HG02938 (cell line): Measurements from ENCODE around the gene RTKN2.
A peak's percentile ranks its signal among the peaks of the same experiment; 100 is the strongest.
"Not testable (repeated sequence)": the region's sequence is repeated elsewhere in the genome, so short reads cannot be mapped to it uniquely, and the experiment has no call there.

Experiments used
- ATAC-seq: cut with Tn5 transposase; IDR thresholded peaks from one replicate; pipeline ENCODE4 v1.9.1; 2021; ENCODE audit warnings: mild to moderate bottlenecking, moderate library complexity; ENCODE audit not compliant: unreplicated experiment

RTKN2 gene, protein sequence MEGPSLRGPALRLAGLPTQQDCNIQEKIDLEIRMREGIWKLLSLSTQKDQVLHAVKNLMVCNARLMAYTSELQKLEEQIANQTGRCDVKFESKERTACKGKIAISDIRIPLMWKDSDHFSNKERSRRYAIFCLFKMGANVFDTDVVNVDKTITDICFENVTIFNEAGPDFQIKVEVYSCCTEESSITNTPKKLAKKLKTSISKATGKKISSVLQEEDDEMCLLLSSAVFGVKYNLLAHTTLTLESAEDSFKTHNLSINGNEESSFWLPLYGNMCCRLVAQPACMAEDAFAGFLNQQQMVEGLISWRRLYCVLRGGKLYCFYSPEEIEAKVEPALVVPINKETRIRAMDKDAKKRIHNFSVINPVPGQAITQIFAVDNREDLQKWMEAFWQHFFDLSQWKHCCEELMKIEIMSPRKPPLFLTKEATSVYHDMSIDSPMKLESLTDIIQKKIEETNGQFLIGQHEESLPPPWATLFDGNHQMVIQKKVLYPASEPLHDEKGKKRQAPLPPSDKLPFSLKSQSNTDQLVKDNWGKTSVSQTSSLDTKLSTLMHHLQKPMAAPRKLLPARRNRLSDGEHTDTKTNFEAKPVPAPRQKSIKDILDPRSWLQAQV

DNA sequence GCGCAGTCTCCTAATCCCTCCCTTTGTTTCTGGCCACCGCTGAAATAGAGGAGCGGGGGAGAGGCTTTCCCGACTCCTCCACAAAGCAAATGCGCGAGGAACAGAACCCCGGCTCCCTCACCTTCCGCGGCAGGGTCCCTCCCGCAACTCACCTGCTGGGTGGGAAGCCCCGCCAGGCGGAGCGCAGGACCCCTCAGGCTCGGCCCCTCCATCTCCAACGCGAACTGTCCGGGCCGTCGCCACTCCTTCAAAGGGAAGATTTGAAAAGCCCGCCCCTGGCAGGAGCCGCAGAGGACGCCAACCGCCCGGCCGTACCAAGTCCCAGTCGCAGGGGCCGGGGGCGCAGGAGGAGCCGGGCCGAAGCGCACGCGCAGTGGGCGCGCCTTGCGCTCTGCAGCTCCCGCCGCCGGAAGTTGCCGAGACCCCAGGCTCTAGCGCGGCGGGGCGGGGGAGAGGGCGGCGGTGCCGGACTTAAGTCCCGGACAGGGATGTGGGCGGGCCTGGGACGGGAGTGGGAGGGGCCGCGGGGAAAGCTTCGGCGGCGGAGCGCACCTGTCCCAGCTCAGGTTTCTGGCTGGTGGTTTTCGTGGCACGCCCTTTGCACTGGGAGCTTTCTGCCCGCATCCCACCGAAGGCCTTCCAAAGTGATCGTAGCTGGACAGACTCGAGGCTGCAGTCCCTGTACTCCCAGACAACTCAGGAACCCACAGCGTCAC is at the start of gene RTKN2:
Gene RTKN2 (minus strand): TSS at position 446 of the 716 bp plus-strand sequence. CDS start 234 bp downstream, at position 212.
- peak; percentile 59 for ATAC-seq

DNA sequence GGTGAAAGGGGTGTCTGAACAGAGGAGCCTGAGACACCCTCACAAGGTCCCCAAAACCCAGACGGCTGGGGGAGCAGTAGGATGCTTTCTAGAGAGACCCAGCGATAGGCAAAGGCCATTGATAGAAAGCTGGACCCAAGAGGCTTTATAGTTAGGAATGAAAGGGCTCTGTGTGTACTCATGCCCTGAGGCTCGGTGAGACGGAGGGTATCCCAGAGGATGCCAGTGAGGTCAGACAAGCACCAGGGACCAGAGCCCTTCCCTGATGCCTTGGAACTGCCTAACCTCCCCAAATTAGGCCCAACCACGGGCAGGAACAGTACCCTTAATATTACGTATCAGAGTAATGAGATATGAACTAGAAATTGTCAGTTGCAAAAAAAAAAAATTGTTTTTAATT is 48.6 kb upstream of the RTKN2 start:
- no peak for ATAC-seq

DNA sequence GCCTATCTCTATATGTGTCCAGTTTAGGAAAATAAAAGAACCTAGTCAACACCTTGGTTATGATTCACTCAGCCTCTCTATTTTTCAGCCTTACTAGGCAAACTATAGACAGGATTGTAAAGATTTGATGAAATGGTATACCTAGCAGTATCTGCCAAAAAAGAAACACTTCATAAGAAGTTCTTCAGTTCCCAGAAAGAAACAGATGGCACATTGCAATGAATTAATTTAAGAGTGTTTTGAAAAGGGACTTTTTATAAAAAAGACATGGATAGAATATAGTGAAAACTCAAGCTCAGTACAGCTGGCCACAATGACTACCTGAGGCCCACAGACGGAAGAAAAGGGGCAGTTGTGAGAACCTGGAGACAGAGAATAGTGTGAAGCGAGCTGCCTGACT is 40.6 kb upstream of the RTKN2 start:
- ATAC-seq = no peak

DNA sequence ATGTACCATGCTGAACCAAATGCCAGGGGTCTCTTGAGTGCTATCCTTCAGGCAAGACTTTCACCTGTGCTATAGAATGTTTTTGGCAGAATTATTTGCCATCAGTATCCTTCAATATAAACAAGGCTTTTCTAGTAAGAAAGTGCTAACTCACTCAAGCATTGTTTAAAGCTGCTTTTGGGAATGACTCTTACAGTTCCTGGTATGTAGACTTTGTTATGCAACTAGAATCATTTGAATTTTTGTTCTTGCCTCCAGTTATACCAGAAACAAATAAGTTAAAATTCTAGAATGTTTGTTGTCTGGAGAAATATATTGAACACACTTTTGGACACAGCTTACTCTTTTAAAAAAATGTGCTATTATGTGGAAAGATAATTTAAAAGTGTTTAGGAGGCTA is 39.5 kb upstream of the RTKN2 start:
- no peak for ATAC-seq

DNA sequence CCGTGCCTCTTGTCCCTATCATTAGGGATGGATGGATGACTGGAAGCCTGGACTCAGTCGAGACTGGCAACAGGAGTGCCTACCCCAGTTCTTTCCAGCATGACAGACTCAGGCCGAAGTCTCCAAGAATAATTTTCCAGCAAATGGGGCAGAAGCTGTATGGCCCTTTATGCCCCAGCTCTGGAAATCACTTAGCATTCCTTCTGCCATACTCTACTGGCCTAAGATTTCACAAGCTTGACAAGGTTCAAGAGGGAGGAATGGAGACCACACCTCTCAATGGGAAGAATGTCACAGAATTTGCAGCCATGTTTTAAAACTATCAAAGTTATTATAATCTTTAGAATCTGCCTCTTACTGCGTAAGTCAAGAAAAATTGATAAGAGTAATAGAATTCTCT is 39.0 kb upstream of the RTKN2 start:
- ATAC-seq = no peak

DNA sequence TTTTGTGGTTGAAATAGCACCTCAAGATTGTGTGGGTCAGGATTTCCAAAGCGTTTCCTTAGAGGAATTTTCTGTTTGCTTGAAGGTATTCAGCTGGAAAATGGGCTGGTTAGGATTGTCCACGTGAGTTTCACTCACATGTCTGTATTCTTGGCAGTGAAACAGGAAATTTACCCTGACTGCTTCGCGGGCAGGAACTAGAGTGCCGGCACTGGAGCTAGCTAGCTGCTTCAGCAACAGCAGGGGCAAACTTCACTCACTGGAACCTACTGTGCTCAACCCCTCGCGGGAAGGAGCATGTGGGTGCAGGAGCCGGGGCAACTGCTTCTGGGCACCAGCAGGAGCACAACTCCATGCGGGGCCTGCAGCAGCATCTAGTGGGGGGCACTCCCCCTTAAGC is 38.0 kb upstream of the RTKN2 start:
- no peak for ATAC-seq

DNA sequence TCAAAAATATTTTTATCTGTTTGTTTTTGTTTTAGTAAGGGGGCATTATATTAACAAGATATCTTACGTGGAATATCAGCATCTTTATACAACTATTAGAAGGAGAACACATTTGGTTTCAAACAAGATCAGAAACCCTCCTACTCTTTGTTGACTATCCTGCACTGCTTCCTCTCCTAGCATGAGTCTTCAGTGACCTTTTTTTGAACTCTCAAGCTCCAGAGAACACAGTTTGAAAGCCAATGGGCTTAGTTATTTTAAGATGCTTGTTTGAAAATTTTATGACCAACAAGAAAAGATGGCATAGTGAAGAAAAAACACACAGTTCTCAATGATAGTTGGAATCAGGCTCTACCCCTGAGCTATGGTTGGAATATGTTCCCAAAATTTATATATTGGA is 37.2 kb upstream of the RTKN2 start:
- ATAC-seq = no peak

DNA sequence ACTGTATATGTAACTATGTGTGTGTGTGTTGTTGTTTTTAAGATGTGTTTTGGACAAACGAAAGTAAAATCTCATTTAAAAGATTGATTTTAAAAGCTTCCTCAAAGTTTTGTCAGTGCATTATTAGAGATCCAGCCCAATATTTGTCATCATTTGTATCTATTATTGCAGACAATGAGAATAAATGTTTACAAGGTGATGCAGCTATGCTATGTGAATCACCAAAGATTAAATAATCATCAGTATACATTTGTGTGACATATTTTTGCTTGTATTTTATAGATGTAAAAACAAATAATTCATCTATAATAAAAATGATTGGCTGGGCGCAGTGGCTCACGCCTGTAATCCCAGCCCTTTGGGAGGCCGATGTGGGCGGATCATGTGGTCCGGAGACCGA is 35.3 kb upstream of the RTKN2 start:
- no peak for ATAC-seq

DNA sequence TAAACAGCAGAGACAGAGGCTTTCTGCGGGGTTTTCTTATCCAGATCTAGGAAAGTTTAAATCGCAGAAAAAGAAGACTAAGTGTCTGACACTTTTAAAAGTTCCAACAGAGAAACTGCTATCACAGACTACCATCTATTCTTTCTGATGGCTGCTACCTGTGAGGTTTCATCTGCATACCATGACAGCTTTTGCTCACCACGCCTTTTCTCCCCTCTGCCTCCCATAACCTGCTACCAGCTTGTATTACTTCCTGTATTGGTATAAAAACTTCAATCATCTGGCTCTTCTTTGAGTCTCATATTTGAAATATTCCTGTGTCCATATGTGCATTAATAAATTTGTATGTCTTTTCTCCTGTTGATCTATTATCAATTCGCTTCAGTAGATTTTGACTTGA is 34.1 kb upstream of the RTKN2 start:
- no peak for ATAC-seq

DNA sequence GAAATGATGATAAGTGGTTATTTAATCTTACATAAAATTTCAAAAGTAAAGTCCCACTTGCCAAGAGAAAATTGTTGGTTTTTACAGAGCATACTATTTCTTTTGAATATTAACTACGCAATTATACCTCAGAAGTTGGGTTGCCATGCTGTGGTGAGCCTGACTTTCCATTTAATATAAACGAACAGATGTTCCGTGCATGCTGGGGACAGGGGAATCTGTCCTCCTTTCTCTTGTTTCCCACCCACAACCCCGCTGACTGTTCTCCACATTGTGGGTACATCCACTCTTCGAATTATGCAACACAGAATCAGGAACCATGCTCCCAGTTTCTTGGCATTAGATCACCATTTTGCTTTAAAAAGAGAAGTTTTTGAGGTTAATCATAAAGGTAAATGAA is 29.2 kb upstream of the RTKN2 start:
- ATAC-seq = no peak

DNA sequence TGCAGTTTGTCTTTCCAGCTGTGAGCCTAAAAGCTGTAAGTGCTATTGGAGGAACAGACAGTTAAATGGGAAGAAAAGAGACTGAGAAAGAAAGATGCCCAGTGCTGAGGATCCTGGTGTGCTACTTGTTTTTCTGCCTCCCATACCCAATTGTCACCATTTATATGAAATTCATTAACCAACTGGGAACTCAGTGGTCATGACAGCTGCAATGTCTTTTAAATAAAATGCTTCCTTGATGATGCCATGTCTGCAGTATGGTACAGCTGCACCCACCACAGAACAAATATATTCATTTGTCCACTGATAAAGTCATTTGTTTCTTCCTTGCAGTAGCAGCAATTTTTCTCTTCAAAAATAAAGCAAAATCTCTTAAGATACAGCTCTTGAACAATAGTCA is 15.6 kb upstream of the RTKN2 start:
- ATAC-seq = no peak

DNA sequence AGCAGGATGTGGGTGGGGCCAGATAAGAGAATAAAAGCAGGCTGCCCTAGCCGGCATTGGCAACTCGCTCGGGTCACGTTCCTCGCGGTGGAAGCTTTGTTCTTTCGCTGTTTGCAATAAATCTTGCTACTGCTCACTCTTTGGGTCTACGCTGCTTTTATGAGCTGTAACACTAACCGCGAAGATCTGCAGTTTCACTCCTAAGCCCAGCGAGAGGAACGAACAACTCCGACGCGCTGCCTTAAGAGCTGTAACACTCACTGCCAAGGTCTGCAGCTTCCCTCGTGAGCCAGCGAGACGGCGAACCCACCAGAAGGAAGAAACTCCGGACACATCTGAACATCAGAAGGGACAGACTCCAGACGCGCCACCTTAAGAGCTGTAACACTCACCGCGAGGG is 12.7 kb upstream of the RTKN2 start:
- ATAC-seq = not testable (repeated sequence)

DNA sequence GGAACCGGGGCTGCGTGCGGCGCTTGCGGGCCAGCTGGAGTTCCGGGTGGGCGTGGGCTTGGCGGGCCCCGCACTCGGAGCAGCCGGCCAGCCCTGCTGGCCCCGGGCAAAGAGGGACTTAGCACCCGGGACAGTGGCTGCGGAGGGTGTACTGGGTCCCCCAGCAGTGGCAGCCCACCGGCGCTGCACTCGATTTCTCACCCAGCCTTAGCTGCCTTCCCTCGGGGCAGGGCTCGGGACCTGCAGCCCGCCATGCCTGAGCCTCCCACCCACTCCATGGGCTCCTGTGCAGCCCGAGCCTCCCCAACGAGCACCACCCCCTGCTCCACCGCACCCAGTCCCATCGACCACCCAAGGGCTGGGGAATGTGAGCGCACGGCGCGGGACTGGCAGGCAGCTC is 11.7 kb upstream of the RTKN2 start:
- ATAC-seq = not testable (repeated sequence)

DNA sequence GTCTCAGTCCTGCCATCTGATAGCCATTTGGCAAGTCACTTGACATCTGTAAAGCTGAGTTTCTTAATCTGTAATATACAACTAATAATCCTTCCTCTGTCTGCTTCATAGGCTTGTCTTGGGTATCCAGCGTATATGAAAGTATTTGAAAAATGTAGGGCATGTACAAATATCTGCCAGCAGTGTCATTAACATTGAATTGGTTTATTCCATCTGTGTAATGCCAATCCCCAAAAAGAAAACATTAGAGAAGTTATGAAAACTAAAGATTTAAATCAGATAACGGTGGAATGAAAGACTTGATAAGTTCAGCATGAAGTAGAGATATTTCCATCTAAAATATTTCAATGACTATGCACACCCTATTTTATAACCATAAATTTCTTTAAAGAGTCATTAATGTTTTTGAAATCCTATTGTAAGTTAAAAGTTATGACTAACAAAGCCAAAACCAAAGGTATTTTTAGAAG is 9.8 kb upstream of the RTKN2 start:
- ATAC-seq = no peak

DNA sequence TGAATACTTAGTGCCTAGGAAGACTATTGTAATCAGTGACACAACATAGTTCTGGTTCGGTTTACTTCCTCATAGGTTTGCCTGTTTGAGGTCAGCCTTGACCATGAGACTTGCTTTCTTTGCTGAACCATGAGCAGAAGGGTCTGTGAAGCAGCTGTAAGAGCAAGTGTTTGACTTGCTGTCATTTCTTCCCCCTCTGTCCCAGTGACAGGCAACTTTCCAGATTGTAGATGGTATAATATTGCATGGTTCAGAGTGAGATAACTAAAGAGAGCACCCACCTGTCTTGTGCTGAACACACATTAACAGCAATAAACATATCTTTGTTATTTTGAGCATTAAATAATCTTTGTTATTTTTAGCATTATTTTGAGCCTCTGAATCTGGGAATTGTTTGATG is 9.3 kb upstream of the RTKN2 start:
- no peak for ATAC-seq

DNA sequence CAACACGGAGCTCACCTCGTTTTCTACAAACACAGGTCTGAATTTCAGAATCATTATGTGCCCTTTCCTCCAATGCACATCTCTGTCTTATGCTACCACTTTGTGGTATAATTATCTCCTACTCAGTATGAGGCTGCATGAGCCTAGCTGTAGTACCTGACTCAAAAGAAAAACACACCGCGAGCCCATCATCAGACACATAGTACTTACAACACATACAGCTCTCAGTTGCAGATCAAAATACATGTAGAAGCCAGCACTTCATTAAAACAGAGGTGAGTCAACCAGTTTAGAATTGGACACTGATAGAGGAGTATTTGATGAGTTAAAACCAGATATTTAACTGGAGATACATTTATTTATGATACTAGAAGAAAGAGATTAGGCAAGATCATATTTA is 1.4 kb upstream of the RTKN2 start:
- ATAC-seq = no peak

DNA sequence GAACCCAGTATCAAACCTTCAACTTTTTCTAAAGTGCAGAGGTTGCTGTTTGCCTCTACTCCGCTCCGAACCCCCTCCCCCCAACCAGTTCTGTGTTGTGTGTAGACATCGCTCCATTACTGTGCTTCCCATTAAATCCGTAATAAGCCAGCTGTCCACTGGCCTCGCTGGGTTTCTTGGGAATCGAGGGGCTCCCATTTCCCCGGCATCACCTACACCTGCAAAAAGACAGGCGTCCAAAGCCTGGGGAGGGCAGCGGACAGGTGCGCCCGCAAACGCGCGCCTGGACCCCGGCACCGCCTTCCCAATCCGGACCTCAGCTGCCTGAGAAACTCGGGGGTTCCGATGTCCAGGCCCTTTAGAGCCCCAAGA is 631 bp downstream of the RTKN2 start:
- peak; percentile 12 for ATAC-seq

DNA sequence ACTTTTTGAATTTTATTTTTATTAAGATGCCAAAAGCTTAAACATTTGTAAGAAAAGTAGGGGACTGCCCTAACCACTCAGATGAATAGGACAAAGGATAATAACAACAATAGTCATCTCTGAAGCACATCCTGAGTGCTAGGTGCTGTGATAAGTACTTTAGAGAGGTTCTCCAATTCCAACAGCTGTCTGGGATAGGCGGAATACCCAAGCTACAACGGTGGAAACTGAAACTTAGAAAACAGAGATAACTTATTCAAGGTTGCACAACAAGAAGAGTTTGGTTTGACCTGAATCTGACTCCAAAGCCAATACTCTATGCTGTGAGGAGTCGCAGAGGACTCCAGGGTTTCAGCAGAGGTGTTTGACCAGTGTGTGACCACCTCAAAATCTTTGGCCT is 2.0 kb downstream of the RTKN2 start:
- no peak for ATAC-seq

DNA sequence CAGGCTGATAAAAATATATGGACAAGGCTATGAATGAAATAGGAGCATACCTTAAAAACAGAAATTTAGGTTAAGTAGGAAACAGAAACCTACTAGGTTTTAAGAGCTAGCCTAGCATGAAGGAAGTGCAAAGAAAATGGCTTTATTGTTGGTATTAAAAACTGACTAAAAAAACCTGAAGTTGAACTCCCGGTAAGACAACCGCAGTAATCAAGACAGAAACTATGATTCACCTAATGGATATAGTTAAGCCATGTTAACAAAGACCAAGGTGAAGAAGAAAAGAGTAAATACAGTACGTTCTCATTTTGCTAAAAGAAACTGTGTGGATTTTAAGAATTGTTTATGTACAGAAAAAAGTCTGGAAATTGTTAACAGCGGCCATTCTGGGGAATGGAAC is 2.5 kb downstream of the RTKN2 start:
- no peak for ATAC-seq

DNA sequence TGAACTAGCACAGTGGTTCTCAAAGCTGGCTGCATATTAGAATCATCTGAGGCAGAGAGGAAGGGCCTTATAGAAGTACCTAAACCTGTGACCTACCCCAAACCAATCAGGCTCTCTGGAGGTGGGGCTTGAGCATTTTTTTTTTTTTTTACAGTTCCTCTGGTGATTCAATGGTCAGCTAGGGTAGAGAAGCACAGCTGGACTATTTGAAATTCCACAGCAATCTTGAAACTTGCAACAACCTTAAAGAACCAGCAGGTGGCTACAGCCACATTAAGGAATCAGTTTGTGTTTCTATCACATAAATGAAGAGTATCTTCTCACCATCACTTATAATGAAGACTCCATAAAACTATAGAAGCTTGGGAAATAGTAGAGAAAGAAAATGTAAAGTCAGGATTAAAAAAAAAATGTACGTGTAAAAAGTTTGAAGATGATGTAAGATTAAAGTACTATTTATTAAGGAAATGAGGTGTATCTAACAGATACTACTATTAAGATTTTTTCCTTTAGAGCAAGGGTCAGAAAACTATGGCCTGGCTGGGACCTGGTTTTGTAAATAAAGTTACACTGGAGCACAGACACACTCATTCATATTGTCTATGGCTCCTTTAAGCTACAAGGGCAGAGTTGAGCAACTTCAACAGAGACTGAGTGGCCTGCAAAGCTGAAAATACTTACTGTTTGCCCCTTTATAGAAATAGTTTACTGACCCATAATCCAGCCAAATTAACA is 3.8 kb downstream of the RTKN2 start:
- ATAC-seq = no peak

DNA sequence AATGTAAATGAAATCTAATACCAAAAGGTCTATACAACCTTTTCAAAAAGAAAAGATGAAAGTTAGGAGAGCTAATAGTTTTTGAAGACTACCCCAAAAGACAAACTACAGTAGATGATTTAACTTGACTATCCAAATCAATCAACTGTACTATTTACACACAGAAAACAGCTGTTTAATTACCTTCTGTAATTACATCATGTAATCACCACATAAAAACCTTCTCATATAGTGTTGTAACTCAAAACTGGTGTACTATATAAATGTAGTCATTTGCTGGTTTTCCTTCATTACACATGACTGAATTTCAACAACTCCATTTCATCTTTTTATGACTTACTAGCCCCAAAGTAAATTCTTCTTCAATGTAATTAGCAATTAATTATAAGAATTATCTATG is 4.5 kb downstream of the RTKN2 start:
- ATAC-seq = no peak
